ENCODE data around the gene PTTG1IP2.

Gene PTTG1IP2

DNA sequence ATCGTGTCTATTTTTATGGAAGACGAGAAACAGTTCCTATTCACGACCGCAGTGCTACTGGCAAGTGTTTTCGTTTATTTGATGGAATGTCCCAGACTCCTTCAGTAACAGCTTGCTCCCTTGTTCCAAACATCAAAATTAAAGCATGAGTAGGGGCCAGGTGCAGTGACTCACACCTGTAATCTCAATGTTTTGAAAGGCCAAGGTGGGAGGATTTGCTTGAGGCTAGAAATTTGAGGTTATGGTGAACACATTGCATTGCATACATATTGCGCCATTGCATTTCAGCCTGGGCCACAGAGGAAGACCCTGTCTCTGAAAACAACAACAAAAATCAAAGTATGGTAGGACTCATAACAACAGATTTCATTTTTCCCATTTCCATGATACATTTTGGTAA lies 22.8 kb downstream of the PTTG1IP2 start:
- TF ChIP-seq CTCF (IDR thresholded peaks at IDR 0.05; ENCODE audit: control insufficient read depth, insufficient read depth, low read depth, low read length, missing control alignments) = no peak
- no peak overlapping the region for H3K4me3 ChIP-seq (ENCODE audit: control insufficient read depth, low read depth, low read length)
- no peak for DNase-seq (ENCODE audit: low read depth)

GRCh38 chr7:90495241-90495640 lies 25.8 kb downstream of the PTTG1IP2 start:
- no peak for DNase-seq (ENCODE audit: low read depth)
- no peak for TF ChIP-seq CTCF (IDR thresholded peaks at IDR 0.05; ENCODE audit: control insufficient read depth, insufficient read depth, low read depth, low read length, missing control alignments)
- H3K4me3 ChIP-seq (ENCODE audit: control insufficient read depth, low read depth, low read length) = no peak overlapping the region

DNA sequence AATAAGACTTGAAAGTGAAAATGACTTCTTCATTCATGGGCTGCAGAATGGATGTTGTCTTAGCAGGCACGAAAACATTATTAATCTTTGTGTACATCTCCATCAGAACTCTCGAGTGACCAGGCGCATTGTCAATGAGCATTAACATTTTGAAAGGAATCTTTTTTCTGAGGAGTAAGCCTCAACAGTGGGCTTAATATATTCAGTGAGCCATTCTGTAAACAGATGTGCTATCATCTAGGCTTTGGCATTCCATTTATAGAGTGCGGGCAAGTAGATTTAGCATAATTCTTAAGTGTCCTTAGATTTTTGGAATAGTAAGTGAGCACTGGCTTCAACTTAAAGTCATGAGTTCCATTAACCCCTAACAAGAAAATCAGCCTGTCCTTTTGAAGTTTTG lies 33.1 kb downstream of the PTTG1IP2 start:
- TF ChIP-seq CTCF (IDR thresholded peaks at IDR 0.05; ENCODE audit: control insufficient read depth, insufficient read depth, low read depth, low read length, missing control alignments) = no peak
- no peak overlapping the region for H3K4me3 ChIP-seq (ENCODE audit: control insufficient read depth, low read depth, low read length)
- no peak for DNase-seq (ENCODE audit: low read depth)

DNA sequence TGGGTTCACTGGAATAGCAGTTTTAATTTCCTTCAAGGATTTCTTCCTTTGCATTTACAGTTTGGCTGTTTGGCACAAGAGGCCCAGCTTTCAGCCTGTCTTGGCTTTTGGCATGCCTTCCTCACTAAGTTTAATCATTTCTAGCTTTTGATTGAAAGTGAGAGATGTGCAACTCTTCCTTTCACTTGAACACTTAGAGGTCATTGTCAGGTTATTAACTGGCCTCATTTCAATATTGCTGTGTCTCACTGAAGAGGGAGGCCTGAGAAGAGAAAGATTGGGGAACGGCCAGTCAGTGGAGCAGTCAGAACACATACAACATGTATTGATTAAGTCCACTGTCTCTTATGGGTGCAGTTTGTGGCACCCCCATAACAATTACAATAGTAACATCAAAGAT lies 33.9 kb downstream of the PTTG1IP2 start:
- TF ChIP-seq CTCF (IDR thresholded peaks at IDR 0.05; ENCODE audit: control insufficient read depth, insufficient read depth, low read depth, low read length, missing control alignments) = no peak
- DNase-seq (ENCODE audit: low read depth) = no peak
- no peak overlapping the region for H3K4me3 ChIP-seq (ENCODE audit: control insufficient read depth, low read depth, low read length)

DNA sequence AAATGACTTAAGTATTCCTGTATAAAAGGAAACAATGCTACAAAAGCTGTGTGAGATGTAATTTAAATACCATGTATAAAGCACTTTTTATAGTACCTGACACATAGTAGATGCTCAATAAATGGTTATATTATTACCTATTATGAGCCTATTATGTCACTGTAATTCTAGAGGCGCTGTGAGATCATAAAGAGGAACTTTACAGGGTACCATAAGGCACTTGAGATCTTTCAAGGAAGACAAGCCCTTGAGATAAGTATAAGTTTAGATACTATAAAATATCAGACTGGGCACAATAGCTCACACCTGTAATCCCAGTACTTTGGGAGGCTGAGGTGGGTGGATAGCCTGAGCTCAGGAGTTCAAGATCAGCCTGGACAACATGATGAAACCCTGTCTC lies 38.3 kb downstream of the PTTG1IP2 start:
- no peak for TF ChIP-seq CTCF (IDR thresholded peaks at IDR 0.05; ENCODE audit: control insufficient read depth, insufficient read depth, low read depth, low read length, missing control alignments)
- no peak for DNase-seq (ENCODE audit: low read depth)

GRCh38 chr7:90511776-90512175 lies 42.3 kb downstream of the PTTG1IP2 start:
- H3K4me3 ChIP-seq (ENCODE audit: control insufficient read depth, low read depth, low read length) = no peak overlapping the region
- no peak for DNase-seq (ENCODE audit: low read depth)
- no peak for TF ChIP-seq CTCF (IDR thresholded peaks at IDR 0.05; ENCODE audit: control insufficient read depth, insufficient read depth, low read depth, low read length, missing control alignments)

More for the DNA sequence above, 38.3 kb downstream of the PTTG1IP2 start:
- no peak overlapping the region for H3K4me3 ChIP-seq (ENCODE audit: control insufficient read depth, low read depth, low read length)

DNA sequence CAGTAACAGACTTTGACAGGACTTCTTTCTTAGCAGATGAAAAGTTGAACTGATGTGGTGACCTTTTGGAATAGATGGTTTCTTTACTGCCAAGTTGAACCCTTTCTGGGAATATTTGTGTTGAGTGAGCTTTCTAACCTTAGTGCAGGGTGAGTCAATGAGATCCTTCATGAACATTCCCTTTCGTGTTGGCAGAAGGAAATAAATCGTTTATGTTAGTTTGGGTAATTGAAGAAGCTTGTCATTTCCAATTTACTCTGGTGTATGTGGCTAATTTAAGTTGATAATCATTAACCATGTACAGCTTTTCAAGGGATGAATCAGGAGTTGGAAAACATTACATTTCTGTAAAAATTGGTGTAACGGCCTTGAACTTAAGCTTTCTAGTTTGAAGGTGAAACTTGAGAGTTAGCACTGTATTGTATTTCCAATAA lies 43.4 kb downstream of the PTTG1IP2 start:
- no peak for TF ChIP-seq CTCF (IDR thresholded peaks at IDR 0.05; ENCODE audit: control insufficient read depth, insufficient read depth, low read depth, low read length, missing control alignments)
- DNase-seq (ENCODE audit: low read depth) = no peak
- H3K4me3 ChIP-seq (ENCODE audit: control insufficient read depth, low read depth, low read length) = no peak overlapping the region

All from AG09309 (cell line).